Bronchial epithelial cell (primary cell): ENCODE measurements around the gene FGA. TPM values are rescaled to one million over a fixed set of nuclear protein-coding genes. Genes with fewer than 3 reads are reported as not detected.
A peak's percentile ranks its signal among the peaks of the same experiment; 100 is the strongest.

ENCODE experiments used
- DNase-seq: peaks from one replicate; pipeline ENCODE4 v3.0.0-alpha.2; 2010; ENCODE audit warnings: low read depth
- FAIRE-seq: peaks from 2 replicates; lab custom pipeline; 2011; peaks lifted over from hg19 to GRCh38; lab: Jason Lieb, UNC
- H3K27me3 ChIP-seq: 2 replicates; pipeline ENCODE4 v1.5.1; 2011; ENCODE audit warnings: low read length; ENCODE audit not compliant: control insufficient read depth, insufficient read depth
- H3K36me3 ChIP-seq: 2 replicates; pipeline ENCODE4 v1.5.1; 2011; ENCODE audit warnings: low read length; ENCODE audit not compliant: control insufficient read depth, insufficient read depth
- H3K4me3 ChIP-seq: 2 replicates; pipeline ENCODE4 v1.5.1; 2011; ENCODE audit warnings: mild to moderate bottlenecking, low read depth, low read length, control low read depth
- total RNA-seq: library from RNA; depleted of rRNA; stranded (reverse); fragments of >200 nt; gene quantifications from 2 replicates; pipeline ENCODE4 v1.2.1, GENCODE V29; 2014
- TF ChIP-seq, protein P1 (sequence below): IDR thresholded peaks from 2 replicates; pipeline ENCODE4 v1.5.1; 2011; ENCODE audit warnings: mild to moderate bottlenecking, moderate library complexity, low read length, control low read depth, inconsistent platforms; ENCODE audit not compliant: insufficient read depth, severe bottlenecking

The FGA gene
- total RNA-seq, 1 donor from 2014 or later = not detected

DNA sequence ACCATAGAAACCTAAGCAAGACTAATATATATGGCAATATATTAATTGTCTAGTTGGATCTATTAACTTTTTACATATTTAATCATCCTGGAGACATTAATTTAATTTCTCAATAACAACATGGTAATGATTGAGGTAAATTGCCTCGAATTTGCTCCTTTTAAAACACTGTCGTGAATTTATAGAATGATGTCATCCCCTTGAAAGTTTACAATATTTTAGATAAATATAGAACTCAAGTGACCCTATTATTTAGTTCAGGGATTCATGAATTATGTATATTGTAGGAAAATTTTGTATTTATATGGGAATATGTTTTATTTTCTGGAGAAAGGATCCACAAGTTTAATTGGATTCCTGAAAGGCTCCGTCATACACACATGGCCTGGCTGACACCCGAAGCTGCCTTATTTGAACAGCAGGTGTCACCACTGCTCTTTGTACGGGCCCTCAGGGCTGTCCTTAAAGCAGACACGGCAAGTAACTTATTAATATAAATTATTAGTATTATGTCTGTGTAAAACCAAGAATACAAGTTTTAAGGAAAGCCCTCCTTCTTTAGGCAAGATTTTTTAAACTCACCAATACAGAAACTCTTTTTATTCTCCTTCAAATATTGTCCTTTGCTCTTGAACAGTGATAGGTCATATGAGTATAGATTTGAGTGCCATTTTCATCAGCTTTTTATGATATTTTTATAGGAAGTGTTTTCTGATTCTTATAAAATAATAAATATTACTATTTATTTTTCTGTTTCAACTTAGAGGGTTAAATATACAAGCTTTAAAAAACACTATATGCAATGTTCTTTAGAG, 38.5 kb downstream of the FGA start:
- H3K4me3 ChIP-seq = no peak overlapping the region
- H3K27me3 ChIP-seq = no peaks in the 10 kb centered on the region
- TF ChIP-seq, protein P1, sequence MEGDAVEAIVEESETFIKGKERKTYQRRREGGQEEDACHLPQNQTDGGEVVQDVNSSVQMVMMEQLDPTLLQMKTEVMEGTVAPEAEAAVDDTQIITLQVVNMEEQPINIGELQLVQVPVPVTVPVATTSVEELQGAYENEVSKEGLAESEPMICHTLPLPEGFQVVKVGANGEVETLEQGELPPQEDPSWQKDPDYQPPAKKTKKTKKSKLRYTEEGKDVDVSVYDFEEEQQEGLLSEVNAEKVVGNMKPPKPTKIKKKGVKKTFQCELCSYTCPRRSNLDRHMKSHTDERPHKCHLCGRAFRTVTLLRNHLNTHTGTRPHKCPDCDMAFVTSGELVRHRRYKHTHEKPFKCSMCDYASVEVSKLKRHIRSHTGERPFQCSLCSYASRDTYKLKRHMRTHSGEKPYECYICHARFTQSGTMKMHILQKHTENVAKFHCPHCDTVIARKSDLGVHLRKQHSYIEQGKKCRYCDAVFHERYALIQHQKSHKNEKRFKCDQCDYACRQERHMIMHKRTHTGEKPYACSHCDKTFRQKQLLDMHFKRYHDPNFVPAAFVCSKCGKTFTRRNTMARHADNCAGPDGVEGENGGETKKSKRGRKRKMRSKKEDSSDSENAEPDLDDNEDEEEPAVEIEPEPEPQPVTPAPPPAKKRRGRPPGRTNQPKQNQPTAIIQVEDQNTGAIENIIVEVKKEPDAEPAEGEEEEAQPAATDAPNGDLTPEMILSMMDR = peak; percentile 69
- DNase-seq (peak; percentile 74), FAIRE-seq (no peak)
- peaks cover 1% of the 10 kb centered on the region for H3K36me3 ChIP-seq

DNA sequence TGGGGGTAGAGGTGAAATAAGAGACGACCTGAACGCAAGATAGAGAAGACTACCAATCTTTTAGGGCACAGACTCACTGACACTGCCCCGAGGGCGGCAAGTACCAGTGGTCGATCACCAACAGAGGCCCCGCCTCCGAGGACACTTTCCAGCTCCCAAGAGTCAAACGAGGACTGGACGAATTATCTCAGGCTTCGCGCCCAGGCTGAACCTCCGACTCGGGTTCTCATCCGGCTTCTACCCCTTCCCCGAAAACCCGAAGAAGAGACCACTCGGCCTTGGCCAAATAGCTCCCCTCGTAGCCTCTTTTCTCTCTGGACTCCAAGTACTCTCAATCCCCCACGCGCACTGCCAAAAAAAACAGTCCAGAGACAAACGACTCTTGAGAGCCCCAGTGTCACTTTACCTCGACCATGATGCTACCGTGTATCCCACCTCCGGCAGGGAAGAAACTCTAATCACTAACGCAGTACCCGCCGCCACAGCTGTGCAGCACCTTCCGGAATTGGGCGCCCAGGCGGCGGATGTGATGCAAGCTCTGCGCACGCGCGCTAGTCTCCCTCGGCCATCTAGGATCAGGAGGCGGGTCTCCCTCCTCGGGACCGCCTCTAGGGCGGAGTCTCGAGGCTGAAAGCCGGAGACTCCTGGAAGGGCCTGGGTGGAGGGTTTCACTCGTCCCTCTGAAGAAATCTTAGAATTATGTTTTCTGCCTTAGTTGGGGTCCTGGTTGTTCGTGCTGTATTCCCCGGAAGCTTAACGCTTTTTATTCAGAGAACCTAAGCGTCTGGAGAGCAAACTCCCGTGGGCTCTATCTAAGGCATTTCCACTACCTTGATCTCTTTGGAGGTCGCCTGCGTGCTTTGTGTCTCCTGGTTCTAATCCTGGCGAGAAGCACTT, 40.4 kb downstream of the FGA start, which contains the start of gene PLRG1:
TSS of gene PLRG1 (minus strand) at position 507 of the 897 bp plus-strand sequence. CDS start at position 415, 92 bp downstream.
- FAIRE-seq = peak; percentile 66

DNA sequence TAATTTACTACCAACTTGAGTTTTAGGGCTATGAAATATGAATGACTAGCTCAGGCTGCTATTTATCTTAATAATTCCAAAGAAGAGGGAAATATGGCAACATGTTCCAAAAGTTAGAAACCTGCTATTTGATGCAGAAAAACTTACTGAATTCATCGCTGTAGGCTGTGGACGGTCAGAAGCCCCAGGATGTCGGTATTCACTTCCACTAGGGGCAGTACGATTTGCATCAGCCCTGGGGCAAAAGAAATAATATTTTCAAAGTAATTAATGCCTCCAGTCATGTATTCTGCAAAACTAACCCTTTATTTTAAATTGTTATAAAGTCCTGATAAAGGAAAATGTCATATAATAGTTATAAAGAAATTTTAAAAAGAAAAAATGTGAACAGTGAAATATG, 44.9 kb downstream of the FGA start:
- FAIRE-seq = no peak
- DNase-seq = no peak
- Histone ChIP-seq H3K27me3 (no peaks in the 10 kb centered on the region), H3K36me3 (peaks cover 8% of the 10 kb centered on the region), H3K4me3 (no peak overlapping the region)
- TF ChIP-seq, protein P1 = no peak

More for the DNA sequence above, 40.4 kb downstream of the FGA start, which contains the start of gene PLRG1:
- Histone ChIP-seq H3K36me3 (peaks cover 3% of the 10 kb centered on the region), H3K4me3 (peak within 1 kb of the TSS; percentile 72), H3K27me3 (no peaks in the 10 kb centered on the region)
- TF ChIP-seq, protein P1 = no peak
- DNase-seq = peak; percentile 88

DNA sequence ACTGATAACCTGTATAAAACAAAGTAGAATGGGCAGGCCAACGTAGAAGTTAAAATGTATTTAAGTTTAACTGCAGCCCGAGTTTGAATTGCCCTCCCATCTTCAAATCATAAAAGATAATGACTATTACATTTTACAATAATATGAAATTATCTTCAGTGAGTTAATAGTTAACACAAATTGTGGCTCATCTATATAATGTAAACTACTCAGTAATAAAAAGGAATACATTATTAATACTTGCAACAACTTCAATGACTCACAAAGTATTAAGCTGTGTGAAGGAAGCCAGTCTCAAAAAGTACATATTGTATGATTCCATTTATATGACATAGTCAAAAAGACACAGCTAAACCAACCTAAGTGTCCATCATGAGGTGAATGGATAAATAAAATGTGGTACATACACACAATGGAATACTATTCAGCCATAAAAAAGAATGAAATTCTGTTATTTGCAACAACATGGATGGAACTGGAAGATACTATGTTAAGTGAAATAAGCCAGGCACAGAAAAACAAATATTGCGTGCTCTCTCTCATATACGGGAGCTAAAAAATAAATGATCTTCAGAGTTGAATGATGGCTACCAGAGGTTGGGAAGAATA, 48.2 kb downstream of the FGA start:
- Histone ChIP-seq H3K4me3 (no peak overlapping the region), H3K27me3 (no peaks in the 10 kb centered on the region), H3K36me3 (peaks cover 11% of the 10 kb centered on the region)
- DNase-seq (no peak), FAIRE-seq (no peak)
- TF ChIP-seq, protein P1 = no peak

Other genes with a start within 250 kb of the FGA start
- gene DCHS2, start 98.9 kb downstream of the FGA start, total RNA-seq = not detected in 2 replicates
- gene PLRG1, start 40.3 kb downstream of the FGA start, total RNA-seq = 99.9 and 106 TPM in 2 replicates
- gene FGB, start 27.7 kb downstream of the FGA start, total RNA-seq = not detected in 2 replicates
- 0.26 and 0.38 TPM in 2 replicates for gene FGG, start 21.9 kb upstream of the FGA start, total RNA-seq
- 12.4 and 21.5 TPM in 2 replicates for gene LRAT, start 153.3 kb upstream of the FGA start, total RNA-seq
- gene RBM46, start 190.5 kb upstream of the FGA start, total RNA-seq = 0.26 and 0.53 TPM in 2 replicates